Glomerular endothelial cell (primary cell): ENCODE measurements around the gene WBP11. TPM values are rescaled to one million over a fixed set of nuclear protein-coding genes. Genes with fewer than 3 reads are reported as not detected.
A peak's percentile ranks its signal among the peaks of the same experiment; 100 is the strongest.

ENCODE experiments used
- DNase-seq: peaks from one replicate; pipeline ENCODE4 v3.0.0-alpha.2; 2011; ENCODE audit warnings: low read depth, low spot score; ENCODE audit errors: extremely low read depth
- total RNA-seq: library from RNA; depleted of rRNA; stranded (reverse); fragments of >200 nt; gene quantifications from 2 replicates; pipeline ENCODE4 v1.2.3, GENCODE V29; 2015

The WBP11 gene
- total RNA-seq, 1 donor from 2014 or later: 24.1 TPM

- DNase-seq: no peak
Measured at GRCh38 chr12:14825256-14825655, 22.0 kb upstream of the WBP11 start.

GRCh38 chr12:14824012-14824634, 20.8 kb upstream of the WBP11 start:
- no peak for DNase-seq

GRCh38 chr12:14814014-14814413, 10.7 kb upstream of the WBP11 start, which contains the start of gene SMCO3:
TSS of gene SMCO3 (minus strand) at chr12:14814182. CDS start at chr12:14806680, 7,502 bp downstream.
- DNase-seq: no peak

GRCh38 chr12:14811486-14811885, 8.2 kb upstream of the WBP11 start:
- no peak for DNase-seq

GRCh38 chr12:14810953-14811483, 7.7 kb upstream of the WBP11 start:
- DNase-seq: no peak

GRCh38 chr12:14810167-14810952, 7.1 kb upstream of the WBP11 start:
- no peak for DNase-seq

GRCh38 chr12:14803830-14804160, 517 bp upstream of the WBP11 start:
- DNase-seq: no peak

- DNase-seq: peak; percentile 3
Measured at GRCh38 chr12:14802721-14803010, 612 bp downstream of the WBP11 start.

- no peak for DNase-seq
Measured at GRCh38 chr12:14802247-14802646, 1.0 kb downstream of the WBP11 start.

- no peak for DNase-seq
Measured at GRCh38 chr12:14795028-14795448, 8.2 kb downstream of the WBP11 start.

GRCh38 chr12:14785568-14785967, 17.7 kb downstream of the WBP11 start:
- DNase-seq: no peak

GRCh38 chr12:14784471-14784870, 18.8 kb downstream of the WBP11 start:
- DNase-seq: no peak

GRCh38 chr12:14782756-14783155, 20.5 kb downstream of the WBP11 start:
- DNase-seq: no peak

- no peak for DNase-seq
Measured at GRCh38 chr12:14781563-14781962, 21.7 kb downstream of the WBP11 start.

GRCh38 chr12:14780859-14781258, 22.4 kb downstream of the WBP11 start:
- DNase-seq: no peak

- no peak for DNase-seq
Measured at GRCh38 chr12:14779834-14780233, 23.4 kb downstream of the WBP11 start.

- DNase-seq: no peak
Measured at GRCh38 chr12:14777271-14777670, 26.0 kb downstream of the WBP11 start.

GRCh38 chr12:14776236-14776961, 26.9 kb downstream of the WBP11 start:
- no peak for DNase-seq

- no peak for DNase-seq
Measured at GRCh38 chr12:14775636-14775980, 27.7 kb downstream of the WBP11 start.

GRCh38 chr12:14774906-14775635, 28.2 kb downstream of the WBP11 start:
- DNase-seq: no peak
